GM12891 (cell line): ENCODE data around the gene RANBP10.

Experiments used
- POLR2A ChIP-seq: IDR thresholded peaks from 2 replicates; pipeline ENCODE4 v1.6.1; 2011; ENCODE audit warnings: low read depth, low read length, control low read depth
- POLR2AphosphoS5 ChIP-seq: IDR thresholded peaks from 2 replicates; pipeline ENCODE4 v1.6.1; 2011; ENCODE audit warnings: low read depth, low read length, control low read depth

DNA sequence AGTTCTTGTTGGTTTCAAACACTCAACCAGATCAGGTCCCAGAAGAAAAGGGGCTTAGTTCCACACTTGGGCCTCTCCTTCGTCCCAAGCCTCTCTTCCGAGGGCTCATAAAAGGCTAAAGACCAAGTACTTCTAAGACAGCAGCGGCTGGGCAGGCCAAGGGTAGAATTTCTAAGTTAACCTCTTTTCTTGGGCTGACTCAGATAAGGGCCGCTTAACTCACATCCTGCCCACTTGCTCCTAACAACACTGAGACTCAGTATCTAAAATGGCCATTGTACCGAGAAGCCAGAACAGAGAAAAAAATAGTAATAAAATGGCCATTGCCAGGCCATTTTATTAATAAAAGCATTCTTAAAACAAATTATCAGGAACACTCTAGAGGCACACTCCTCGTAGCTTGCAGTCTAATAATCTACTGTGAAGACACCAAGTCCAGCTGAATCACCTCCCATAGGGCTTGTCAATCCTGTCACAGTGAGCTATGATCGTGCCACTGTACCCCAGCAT is 42.1 kb downstream of the RANBP10 start:
- TF ChIP-seq POLR2AphosphoS5, result no peak
- TF ChIP-seq POLR2A, result no peak
